Esophagus squamous epithelium (tissue), 4 donors: ENCODE measurements around the gene AGAP6.
"Not testable (repeated sequence)": the region's sequence is repeated elsewhere in the genome, so short reads cannot be mapped to it uniquely, and the experiment has no call there.

Experiments
- CTCF ChIP-seq, 6 experiments: fragments of 450-650 bp in 4 of 6; fragments of 200-600 bp in 2 of 6; sonication (generic) in 2 of 6; IDR thresholded peaks; one replicate each; pipeline ENCODE4 v1.5.1; 2016 to 2019; ENCODE audit warnings: antibody characterized with exemption in 6 of 6, mild to moderate bottlenecking in 4 of 6, moderate library complexity in 4 of 6
- POLR2A ChIP-seq, 4 donors: fragments of 450-650 bp; IDR thresholded peaks; one replicate each; pipeline ENCODE4 v1.6.1; 2017; ENCODE audit warnings: antibody characterized with exemption in 4 of 4, mild to moderate bottlenecking in 4 of 4, moderate library complexity in 3 of 4

- TF ChIP-seq CTCF, POLR2A (IDR thresholded peaks at IDR 0.05): not testable (repeated sequence)
Observed at GRCh38 chr10:50046457-50046856, 58.3 kb downstream of the AGAP6 start.
